Glutamatergic neuron (in vitro differentiated cells): Measurements from ENCODE around the gene CARD19. TPM values are rescaled to one million over a fixed set of nuclear protein-coding genes. Genes with fewer than 3 reads are reported as not detected.

Experiments
- DNase-seq: peaks from one replicate; pipeline ENCODE4 v3.0.0; 2022
- H3K27ac Mint-ChIP-seq: one replicate; pipeline ENCODE4 v1.8.0; 2020; ENCODE audit warnings: mild to moderate bottlenecking, mixed read lengths, inconsistent platforms; ENCODE audit not compliant: unreplicated experiment
- H3K27me3 Mint-ChIP-seq: one replicate; pipeline ENCODE4 v1.8.0; 2020; ENCODE audit warnings: mild to moderate bottlenecking, moderate library complexity, mixed read lengths, inconsistent platforms; ENCODE audit not compliant: unreplicated experiment
- H3K36me3 Mint-ChIP-seq: one replicate; pipeline ENCODE4 v1.8.0; 2020; ENCODE audit warnings: mild to moderate bottlenecking, mixed read lengths, inconsistent platforms; ENCODE audit not compliant: unreplicated experiment
- H3K4me1 Mint-ChIP-seq: one replicate; pipeline ENCODE4 v1.8.0; 2020; ENCODE audit warnings: mild to moderate bottlenecking, low read depth, mixed read lengths, inconsistent platforms; ENCODE audit not compliant: unreplicated experiment
- H3K4me3 Mint-ChIP-seq: one replicate; pipeline ENCODE4 v1.8.0; 2020; ENCODE audit warnings: mild to moderate bottlenecking, mixed read lengths, inconsistent platforms; ENCODE audit not compliant: unreplicated experiment
- H3K9me3 Mint-ChIP-seq: one replicate; pipeline ENCODE4 v1.8.0; 2020; ENCODE audit warnings: mild to moderate bottlenecking, moderate library complexity, mixed read lengths, inconsistent platforms; ENCODE audit not compliant: unreplicated experiment
- total RNA-seq: library from RNA; stranded (reverse); fragmentation: NEBNext Ultra II Directional; extraction: Animal tissue kit (Norgen Biotek cat#: 25700); gene quantifications from one replicate; pipeline ENCODE4 v1.2.1, GENCODE V29; 2021; ENCODE audit not compliant: unreplicated experiment
- TF ChIP-seq, protein P1 (sequence below): fragments of 200-600 bp; sonication (generic); IDR thresholded peaks from one replicate; pipeline ENCODE4 v1.5.0; 2021; ENCODE audit not compliant: partially characterized antibody, unreplicated experiment

Gene CARD19
- total RNA-seq, 1 donor from 2014 or later, result 55.8 TPM

DNA sequence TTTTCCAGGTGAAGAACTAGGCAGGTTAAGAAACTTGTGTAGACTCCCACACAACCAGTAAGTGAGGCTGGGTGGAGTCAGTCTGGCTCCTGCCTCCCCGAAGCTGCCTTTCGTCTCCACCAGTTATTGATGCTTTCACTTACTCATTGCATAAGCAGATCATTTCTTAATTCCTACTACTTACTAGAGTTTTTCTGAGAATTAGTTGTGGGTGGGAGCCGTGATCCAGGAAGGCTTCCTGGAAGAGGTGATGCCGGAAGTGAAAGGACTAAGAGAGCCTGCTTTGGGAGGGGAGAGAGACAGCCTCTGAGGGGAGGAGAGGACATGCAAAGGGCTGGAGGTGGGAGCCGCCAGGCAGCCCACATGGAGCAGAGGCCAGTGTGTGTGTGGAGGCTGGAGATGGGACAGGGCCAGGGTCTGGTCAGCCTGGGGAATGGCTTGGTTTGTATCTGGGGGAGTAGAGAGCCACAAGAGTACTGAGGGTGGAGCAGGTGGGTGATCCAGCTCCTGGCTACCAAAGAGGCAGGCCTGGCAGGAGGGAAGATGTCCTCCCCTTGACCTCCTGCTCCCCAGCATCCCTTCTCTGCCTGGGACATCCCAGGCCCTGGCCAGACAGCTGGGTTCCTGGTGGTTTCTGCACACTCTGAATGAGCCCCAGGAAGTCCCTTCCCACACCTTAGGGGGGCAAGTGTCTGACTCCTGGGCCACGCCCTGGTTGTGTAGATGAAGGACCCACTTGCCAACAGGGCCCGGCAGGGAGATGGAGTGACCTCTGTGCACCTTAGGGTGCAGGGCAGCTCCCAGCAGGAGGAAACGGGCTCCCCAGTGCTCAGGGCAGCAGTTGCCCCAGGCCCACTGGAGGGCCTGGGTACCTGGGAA is 12.2 kb upstream of the CARD19 start:
- Mint-ChIP-seq H3K4me3 (no peak overlapping the region), H3K27ac (no peak overlapping the region), H3K36me3 (no peaks in the 10 kb centered on the region), H3K27me3 (peaks cover 12% of the 10 kb centered on the region), H3K9me3 (no peaks in the 10 kb centered on the region), H3K4me1 (no peaks in the 10 kb centered on the region)
- DNase-seq, result no peak
- TF ChIP-seq, protein P1, sequence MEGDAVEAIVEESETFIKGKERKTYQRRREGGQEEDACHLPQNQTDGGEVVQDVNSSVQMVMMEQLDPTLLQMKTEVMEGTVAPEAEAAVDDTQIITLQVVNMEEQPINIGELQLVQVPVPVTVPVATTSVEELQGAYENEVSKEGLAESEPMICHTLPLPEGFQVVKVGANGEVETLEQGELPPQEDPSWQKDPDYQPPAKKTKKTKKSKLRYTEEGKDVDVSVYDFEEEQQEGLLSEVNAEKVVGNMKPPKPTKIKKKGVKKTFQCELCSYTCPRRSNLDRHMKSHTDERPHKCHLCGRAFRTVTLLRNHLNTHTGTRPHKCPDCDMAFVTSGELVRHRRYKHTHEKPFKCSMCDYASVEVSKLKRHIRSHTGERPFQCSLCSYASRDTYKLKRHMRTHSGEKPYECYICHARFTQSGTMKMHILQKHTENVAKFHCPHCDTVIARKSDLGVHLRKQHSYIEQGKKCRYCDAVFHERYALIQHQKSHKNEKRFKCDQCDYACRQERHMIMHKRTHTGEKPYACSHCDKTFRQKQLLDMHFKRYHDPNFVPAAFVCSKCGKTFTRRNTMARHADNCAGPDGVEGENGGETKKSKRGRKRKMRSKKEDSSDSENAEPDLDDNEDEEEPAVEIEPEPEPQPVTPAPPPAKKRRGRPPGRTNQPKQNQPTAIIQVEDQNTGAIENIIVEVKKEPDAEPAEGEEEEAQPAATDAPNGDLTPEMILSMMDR, result no peak

DNA sequence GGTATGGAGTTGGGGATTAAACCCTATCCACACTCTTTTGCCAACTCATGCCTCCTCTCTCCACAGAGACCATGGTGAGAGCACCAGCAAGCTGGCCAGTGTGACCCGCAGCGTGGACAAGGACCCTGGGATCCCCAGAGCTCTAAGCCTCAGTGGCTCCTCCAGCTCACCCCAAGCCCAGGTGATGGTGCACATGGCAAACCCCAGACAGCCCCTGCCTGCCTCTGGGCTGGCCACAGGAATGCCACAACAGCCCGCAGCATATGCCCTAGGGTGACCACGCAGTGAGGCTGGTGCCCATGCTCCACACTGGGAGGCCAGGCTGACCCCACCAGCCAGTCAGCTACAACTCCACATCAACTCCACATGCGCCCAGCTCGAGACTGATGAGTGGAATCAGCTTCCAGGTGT is 11.5 kb upstream of the CARD19 start:
- no peaks in the 10 kb centered on the region for H3K9me3 Mint-ChIP-seq
- H3K36me3 Mint-ChIP-seq, result no peaks in the 10 kb centered on the region
- H3K27ac Mint-ChIP-seq, result no peak overlapping the region
- peaks cover 12% of the 10 kb centered on the region for H3K27me3 Mint-ChIP-seq
- no peaks in the 10 kb centered on the region for H3K4me1 Mint-ChIP-seq
- no peak overlapping the region for H3K4me3 Mint-ChIP-seq
- DNase-seq, result no peak
- TF ChIP-seq, protein P1, result no peak

GRCh38 chr9:93085676-93086075 is 10.3 kb upstream of the CARD19 start:
- H3K27ac Mint-ChIP-seq, result no peak overlapping the region
- no peaks in the 10 kb centered on the region for H3K4me1 Mint-ChIP-seq
- H3K36me3 Mint-ChIP-seq, result no peaks in the 10 kb centered on the region
- peaks cover 10% of the 10 kb centered on the region for H3K27me3 Mint-ChIP-seq
- no peak for DNase-seq
- H3K9me3 Mint-ChIP-seq, result no peaks in the 10 kb centered on the region
- H3K4me3 Mint-ChIP-seq, result no peak overlapping the region
- TF ChIP-seq, protein P1, result no peak

- H3K27ac Mint-ChIP-seq, result no peak overlapping the region
- TF ChIP-seq, protein P1, result no peak
- no peaks in the 10 kb centered on the region for H3K4me1 Mint-ChIP-seq
- no peaks in the 10 kb centered on the region for H3K36me3 Mint-ChIP-seq
- H3K4me3 Mint-ChIP-seq, result no peak overlapping the region
- H3K9me3 Mint-ChIP-seq, result no peaks in the 10 kb centered on the region
- H3K27me3 Mint-ChIP-seq, result peaks cover 10% of the 10 kb centered on the region
- no peak for DNase-seq
These were observed 9.4 kb upstream of the CARD19 start for GRCh38 chr9:93086447-93087224.
